K562 (cell line): Measurements from ENCODE around the gene ZNF350. TPM values are rescaled to one million over a fixed set of nuclear protein-coding genes. Genes with fewer than 3 reads are reported as not detected.

Source experiments
- ATF3 ChIP-seq, 2 experiments: fragments of 450-650 bp in 1 of 2; sonication (generic) in 1 of 2; formaldehyde crosslinking in 1 of 2; IDR thresholded peaks in 1 of 2; conservative IDR thresholded peaks in 1 of 2; 2 replicates each; pipeline versions ENCODE4 v1.6.1 to v1.8.1; 2016 to 2023; ENCODE audit warnings: mild to moderate bottlenecking in 2 of 2, moderate library complexity in 2 of 2, inconsistent platforms in 1 of 2, missing genetic modification reagents in 1 of 2
- CBX2 ChIP-seq: fragments of 200-600 bp; sonication (generic); IDR thresholded peaks from one replicate; pipeline ENCODE4 v1.6.1; 2012; ENCODE audit warnings: mild to moderate bottlenecking, low read length, inconsistent platforms; ENCODE audit not compliant: insufficient read depth, poor library complexity, severe bottlenecking
- CEBPB ChIP-seq: fragments of 450-650 bp; IDR thresholded peaks from 2 replicates; pipeline ENCODE4 v1.6.1; 2016; ENCODE audit warnings: missing genetic modification characterization, missing compliant biosample characterization
- CTBP1 ChIP-seq: fragments of 450-650 bp; IDR thresholded peaks from 2 replicates; pipeline ENCODE4 v1.6.1; 2016; ENCODE audit warnings: borderline replicate concordance
- ETV6 ChIP-seq, 3 experiments: fragments of 150-350 bp in 1 of 3; sonication (generic) in 1 of 3; formaldehyde crosslinking in 1 of 3; IDR thresholded peaks; 2 replicates each; pipeline versions ENCODE4 v1.6.1 to v1.8.0; 2014 to 2022; ENCODE audit warnings: borderline replicate concordance in 2 of 3, low read depth in 2 of 3, antibody characterized with exemption in 1 of 3, low read length in 1 of 3, mild to moderate bottlenecking in 1 of 3, missing genetic modification reagents in 1 of 3
- MAFK ChIP-seq: IDR thresholded peaks from 2 replicates; pipeline ENCODE4 v1.6.1; 2011; ENCODE audit warnings: low read length, improper control_type of control experiment
- MEF2D ChIP-seq: conservative IDR thresholded peaks from 2 replicates; pipeline ENCODE4 v1.6.1; 2016; ENCODE audit warnings: low read depth, missing genetic modification characterization, missing compliant biosample characterization
- polyA plus RNA-seq, 8 experiments: library from polyadenylated mRNA; depleted of rRNA in 4 of 8; stranded (reverse) in 5 of 8; unstranded in 3 of 8; fragments of >200 nt; fragmentation: Nextera tagmentation in 2 of 8; fragmentation: Illumina TruSeq in 1 of 8; extraction: Ambion mirVana in 2 of 8; extraction: Trizol in 1 of 8; gene quantifications; 2 replicates each; pipeline versions ENCODE4 v1.2.1 to v1.2.3, GENCODE V29; 2011 to 2014; ENCODE audit warnings: inconsistent platforms in 1 of 8, missing spikeins in 1 of 8
- total RNA-seq, 7 experiments: library from RNA; depleted of rRNA in 6 of 7; stranded (reverse); fragments of >200 nt in 6 of 7; fragmentation: Illumina TruSeq in 2 of 7; extraction: Trizol in 2 of 7; gene quantifications; 2 replicates each; pipeline versions ENCODE4 v1.2.1 to v1.2.3, GENCODE V29; 2011 to 2021; ENCODE audit warnings: low replicate concordance in 1 of 7
- TF ChIP-seq, protein P1 (sequence below): conservative IDR thresholded peaks from 2 replicates; pipeline ENCODE4 v1.6.1; 2011; ENCODE audit warnings: low read depth, mild to moderate bottlenecking, low read length; ENCODE audit not compliant: control insufficient read depth

ZNF350 gene
- total and polyA plus RNA-seq, 9 of the 15 experiments (the other 6 are each of a cell fraction or from before 2014, with no cell fraction given), result 1.7 to 4.8 (median 2.9) TPM

DNA sequence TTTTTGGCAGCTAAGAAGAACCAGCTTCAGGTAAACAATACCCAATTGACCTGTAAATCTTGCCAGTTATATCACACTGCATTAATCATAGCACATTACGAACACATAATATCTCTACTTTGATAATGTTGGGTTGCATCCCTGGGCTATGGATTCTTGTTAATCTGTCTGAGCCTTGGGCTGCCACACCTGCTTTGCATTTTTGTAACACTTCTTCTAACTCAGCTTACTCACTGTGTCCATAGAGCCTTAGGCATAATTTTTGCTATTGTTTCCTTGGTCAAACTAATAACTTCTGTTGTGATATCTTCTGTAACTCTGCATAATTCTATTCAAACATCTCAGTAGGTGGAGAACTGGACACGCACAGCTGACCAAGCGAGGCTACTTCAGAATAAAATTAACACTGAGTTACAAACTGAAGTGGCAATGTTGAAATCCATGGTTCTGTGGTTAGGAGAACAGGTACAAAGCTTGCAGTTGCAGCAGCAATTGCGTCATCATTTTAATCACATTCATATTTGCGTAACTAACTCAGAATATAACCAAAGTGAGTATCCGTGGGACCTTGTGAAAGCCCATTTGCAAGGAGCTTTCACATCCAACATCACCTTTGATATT lies 6.4 kb downstream of the ZNF350 start (continued):
- TF ChIP-seq ATF3 (IDR thresholded peaks at IDR 0.05) (peak; percentile 66), ATF3 (CRISPR knock-in tag; conservative IDR thresholded peaks at IDR 0.05) (no peak), CTBP1 (no peak), MAFK (no peak), CEBPB (tag) (peak; percentile 69), MEF2D (tag) (no peak), ETV6 (IDR thresholded peaks at IDR 0.05; ENCODE audit: borderline replicate concordance in 1 of 2, low read depth in 2 of 2, low read length in 1 of 2) (no peak), ETV6 (CRISPR knock-in tag; IDR thresholded peaks at IDR 0.05; ENCODE audit: borderline replicate concordance) (no peak), CBX2 (no peak)
- TF ChIP-seq, protein P1, sequence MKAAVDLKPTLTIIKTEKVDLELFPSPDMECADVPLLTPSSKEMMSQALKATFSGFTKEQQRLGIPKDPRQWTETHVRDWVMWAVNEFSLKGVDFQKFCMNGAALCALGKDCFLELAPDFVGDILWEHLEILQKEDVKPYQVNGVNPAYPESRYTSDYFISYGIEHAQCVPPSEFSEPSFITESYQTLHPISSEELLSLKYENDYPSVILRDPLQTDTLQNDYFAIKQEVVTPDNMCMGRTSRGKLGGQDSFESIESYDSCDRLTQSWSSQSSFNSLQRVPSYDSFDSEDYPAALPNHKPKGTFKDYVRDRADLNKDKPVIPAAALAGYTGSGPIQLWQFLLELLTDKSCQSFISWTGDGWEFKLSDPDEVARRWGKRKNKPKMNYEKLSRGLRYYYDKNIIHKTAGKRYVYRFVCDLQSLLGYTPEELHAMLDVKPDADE, result no peak
